Osteocyte (in vitro differentiated cells): Measurements from ENCODE around the gene SLC39A11. TPM values are rescaled to one million over a fixed set of nuclear protein-coding genes. Genes with fewer than 3 reads are reported as not detected.

Experiments used
- DNase-seq: peaks from one replicate; pipeline ENCODE4 v3.0.0; 2021; ENCODE audit warnings: mixed read lengths; ENCODE audit not compliant: unreplicated experiment; ENCODE audit errors: extremely low spot score
- H3K27ac Mint-ChIP-seq: one replicate; pipeline ENCODE4 v1.8.0; 2021; ENCODE audit warnings: mild to moderate bottlenecking, mixed read lengths; ENCODE audit not compliant: unreplicated experiment
- H3K27me3 Mint-ChIP-seq: one replicate; pipeline ENCODE4 v1.8.0; 2021; ENCODE audit warnings: mixed read lengths; ENCODE audit not compliant: unreplicated experiment
- H3K36me3 Mint-ChIP-seq: one replicate; pipeline ENCODE4 v1.8.0; 2021; ENCODE audit warnings: mixed read lengths; ENCODE audit not compliant: unreplicated experiment
- H3K4me1 Mint-ChIP-seq: one replicate; pipeline ENCODE4 v1.8.0; 2021; ENCODE audit warnings: mixed read lengths; ENCODE audit not compliant: unreplicated experiment
- H3K4me3 Mint-ChIP-seq: one replicate; pipeline ENCODE4 v1.8.0; 2021; ENCODE audit warnings: mild to moderate bottlenecking, moderate library complexity, mixed read lengths; ENCODE audit not compliant: unreplicated experiment
- H3K9me3 Mint-ChIP-seq: one replicate; pipeline ENCODE4 v1.8.0; 2021; ENCODE audit warnings: mixed read lengths; ENCODE audit not compliant: unreplicated experiment
- CTCF ChIP-seq: fragments of 200-600 bp; sonication (generic); IDR thresholded peaks from 2 replicates; pipeline ENCODE4 v1.5.0; 2021; ENCODE audit warnings: antibody characterized with exemption, mild to moderate bottlenecking, moderate library complexity
- total RNA-seq: library from RNA; stranded (reverse); gene quantifications from 2 replicates; pipeline ENCODE4 v1.2.1, GENCODE V29; 2021

SLC39A11 gene
- total RNA-seq, 1 donor from 2014 or later, result 50.2 TPM

GRCh38 chr17:72930031-72930430 lies 162.5 kb downstream of the SLC39A11 start:
- Mint-ChIP-seq H3K4me3 (no peak overlapping the region), H3K27me3 (no peaks in the 10 kb centered on the region), H3K9me3 (no peaks in the 10 kb centered on the region), H3K4me1 (peaks cover 33% of the 10 kb centered on the region), H3K36me3 (peaks cover 9% of the 10 kb centered on the region), H3K27ac (no peak overlapping the region)
- no peak for DNase-seq
- TF ChIP-seq CTCF, result no peak

GRCh38 chr17:72928454-72929136 lies 163.9 kb downstream of the SLC39A11 start:
- H3K36me3 Mint-ChIP-seq, result peaks cover 4% of the 10 kb centered on the region
- TF ChIP-seq CTCF, result no peak
- DNase-seq, result no peak
- H3K4me1 Mint-ChIP-seq, result peaks cover 33% of the 10 kb centered on the region
- no peaks in the 10 kb centered on the region for H3K27me3 Mint-ChIP-seq
- no peaks in the 10 kb centered on the region for H3K9me3 Mint-ChIP-seq
- no peak overlapping the region for H3K4me3 Mint-ChIP-seq
- H3K27ac Mint-ChIP-seq, result no peak overlapping the region

GRCh38 chr17:72927760-72928159 lies 164.7 kb downstream of the SLC39A11 start:
- no peak for DNase-seq
- Mint-ChIP-seq H3K9me3 (no peaks in the 10 kb centered on the region), H3K36me3 (peaks cover 11% of the 10 kb centered on the region), H3K27me3 (no peaks in the 10 kb centered on the region), H3K27ac (no peak overlapping the region), H3K4me1 (peaks cover 33% of the 10 kb centered on the region), H3K4me3 (no peak overlapping the region)
- TF ChIP-seq CTCF, result no peak

GRCh38 chr17:72927146-72927545 lies 165.3 kb downstream of the SLC39A11 start:
- Mint-ChIP-seq H3K36me3 (peaks cover 11% of the 10 kb centered on the region), H3K27me3 (no peaks in the 10 kb centered on the region), H3K4me3 (no peak overlapping the region), H3K4me1 (peaks cover 36% of the 10 kb centered on the region), H3K9me3 (no peaks in the 10 kb centered on the region), H3K27ac (no peak overlapping the region)
- no peak for DNase-seq
- no peak for TF ChIP-seq CTCF

- H3K4me1 Mint-ChIP-seq, result peaks cover 44% of the 10 kb centered on the region
- DNase-seq, result no peak
- no peak for TF ChIP-seq CTCF
- H3K4me3 Mint-ChIP-seq, result no peak overlapping the region
- peaks cover 11% of the 10 kb centered on the region for H3K36me3 Mint-ChIP-seq
- no peaks in the 10 kb centered on the region for H3K27me3 Mint-ChIP-seq
- peak overlapping the region; percentile 53 for H3K27ac Mint-ChIP-seq
- H3K9me3 Mint-ChIP-seq, result no peaks in the 10 kb centered on the region
Observed at GRCh38 chr17:72926171-72926570, 166.3 kb downstream of the SLC39A11 start.
